KMS-11 (cell line): ENCODE measurements around the gene NOS1AP.

Experiments
- H2AFZ ChIP-seq: fragments of 200-600 bp; sonication (generic); 2 replicates; pipeline ENCODE4 v1.6.1; 2016; ENCODE audit warnings: antibody characterized with exemption, mixed run types, low read depth
- H3K27ac ChIP-seq: fragments of 200-600 bp; sonication (generic); 2 replicates; pipeline ENCODE4 v1.6.1; 2016; ENCODE audit warnings: mild to moderate bottlenecking, mixed run types
- H3K27me3 ChIP-seq: fragments of 200-600 bp; sonication (generic); 2 replicates; pipeline ENCODE4 v1.6.1; 2017; ENCODE audit warnings: mild to moderate bottlenecking, low read depth, mixed run types, moderate library complexity; ENCODE audit not compliant: insufficient read depth
- H3K36me3 ChIP-seq: fragments of 200-600 bp; sonication (generic); 2 replicates; pipeline ENCODE4 v1.6.1; 2017; ENCODE audit warnings: mild to moderate bottlenecking, mixed run types; ENCODE audit not compliant: insufficient read depth
- H3K4me1 ChIP-seq: fragments of 200-600 bp; sonication (generic); 2 replicates; pipeline ENCODE4 v1.6.1; 2016; ENCODE audit warnings: mild to moderate bottlenecking, low read depth, mixed run types; ENCODE audit not compliant: poor library complexity, severe bottlenecking
- H3K4me2 ChIP-seq: fragments of 200-600 bp; sonication (generic); 2 replicates; pipeline ENCODE4 v1.7.0; 2016; ENCODE audit warnings: mild to moderate bottlenecking, mixed run types
- H3K4me3 ChIP-seq: fragments of 200-600 bp; sonication (generic); IDR thresholded peaks from 2 replicates; pipeline ENCODE4 v1.6.1; 2017; ENCODE audit warnings: low read depth, low read length, mixed read lengths; ENCODE audit not compliant: insufficient read depth
- H3K79me2 ChIP-seq: fragments of 200-600 bp; sonication (generic); 2 replicates; pipeline ENCODE4 v1.6.1; 2016; ENCODE audit warnings: low read depth, mixed run types; ENCODE audit not compliant: insufficient read depth
- H3K9ac ChIP-seq: fragments of 200-600 bp; sonication (generic); 2 replicates; pipeline ENCODE4 v1.6.1; 2016; ENCODE audit warnings: mild to moderate bottlenecking, mixed run types
- H4K20me1 ChIP-seq: fragments of 200-600 bp; sonication (generic); 2 replicates; pipeline ENCODE4 v1.6.1; 2016; ENCODE audit warnings: mild to moderate bottlenecking, mixed run types; ENCODE audit not compliant: insufficient read depth
- CTCF ChIP-seq: fragments of 200-600 bp; sonication (generic); conservative IDR thresholded peaks from 2 replicates; pipeline ENCODE4 v1.6.1; 2017; ENCODE audit warnings: low read depth, mild to moderate bottlenecking, antibody characterized with exemption, low read length, moderate library complexity, mixed read lengths

Gene NOS1AP

DNA sequence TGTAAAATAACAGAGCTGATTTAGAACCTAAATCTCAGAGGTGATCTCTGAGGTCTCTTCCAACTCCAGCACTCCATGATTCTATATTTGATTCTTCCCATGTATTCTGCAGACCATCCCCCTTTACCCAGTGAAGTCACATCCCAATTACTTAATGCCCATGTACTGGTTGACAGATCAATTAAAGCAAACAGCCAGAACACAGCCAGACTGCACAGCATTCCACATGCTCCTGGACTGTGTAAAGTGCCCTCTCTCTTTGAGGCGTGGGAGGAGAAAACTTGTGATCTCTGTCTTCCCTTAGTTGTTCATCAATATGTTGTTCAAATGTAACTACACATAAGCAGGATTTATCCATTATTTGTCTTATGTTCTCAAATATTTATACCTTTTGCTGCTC, 18.1 kb downstream of the NOS1AP start:
- Histone ChIP-seq H3K4me1 (no peaks in the 10 kb centered on the region), H2AFZ (no peak overlapping the region), H3K36me3 (no peaks in the 10 kb centered on the region), H4K20me1 (no peaks in the 10 kb centered on the region), H3K27ac (no peak overlapping the region), H3K9ac (no peak overlapping the region), H3K27me3 (no peaks in the 10 kb centered on the region), H3K4me2 (no peak overlapping the region), H3K4me3 (no peak overlapping the region), H3K79me2 (no peaks in the 10 kb centered on the region)
- TF ChIP-seq CTCF, result no peak

DNA sequence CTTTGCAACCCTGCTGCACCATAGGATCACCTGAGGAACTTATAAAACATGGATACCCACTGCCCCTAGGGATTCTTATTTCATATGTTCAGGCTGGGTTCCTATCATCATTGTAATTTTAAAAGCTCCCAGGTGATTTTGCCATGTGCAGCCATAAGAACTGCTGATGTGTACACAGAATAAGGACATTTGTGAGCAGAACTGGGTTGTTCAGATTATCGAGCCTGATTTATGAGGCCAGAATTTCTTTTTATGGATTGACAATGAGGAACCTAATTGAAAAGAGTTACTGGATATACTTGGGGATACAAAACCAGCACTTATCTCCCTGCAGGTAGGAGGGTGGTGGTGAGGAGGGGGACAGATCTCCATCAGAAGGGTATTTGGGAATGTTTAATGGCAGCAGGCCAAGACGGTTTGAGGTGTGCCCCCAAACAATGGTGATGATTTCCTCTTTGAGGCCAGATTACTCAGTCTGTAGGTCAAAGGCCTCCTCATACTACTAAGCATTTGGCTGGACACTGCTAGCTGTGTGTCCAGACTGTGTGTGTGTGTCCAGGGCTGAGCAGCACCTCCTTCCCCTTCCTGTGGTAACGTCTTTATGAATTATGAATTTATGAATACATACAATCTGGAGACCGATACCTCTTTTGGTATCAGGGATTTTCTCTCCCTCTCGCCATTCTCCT, 18.9 kb downstream of the NOS1AP start:
- no peak for TF ChIP-seq CTCF
- Histone ChIP-seq H3K36me3 (no peaks in the 10 kb centered on the region), H2AFZ (no peak overlapping the region), H3K4me1 (no peaks in the 10 kb centered on the region), H3K4me3 (no peak overlapping the region), H4K20me1 (no peaks in the 10 kb centered on the region), H3K4me2 (no peak overlapping the region), H3K79me2 (no peaks in the 10 kb centered on the region), H3K27ac (no peak overlapping the region), H3K27me3 (no peaks in the 10 kb centered on the region), H3K9ac (no peak overlapping the region)

- no peak for TF ChIP-seq CTCF
- Histone ChIP-seq H3K9ac (no peak overlapping the region), H3K36me3 (no peaks in the 10 kb centered on the region), H3K4me3 (no peak overlapping the region), H3K27me3 (no peaks in the 10 kb centered on the region), H3K27ac (no peak overlapping the region), H3K79me2 (no peaks in the 10 kb centered on the region), H4K20me1 (no peaks in the 10 kb centered on the region), H3K4me1 (no peaks in the 10 kb centered on the region), H2AFZ (no peak overlapping the region), H3K4me2 (no peak overlapping the region)
Observed at GRCh38 chr1:162089748-162090147, 20.3 kb downstream of the NOS1AP start.

- H3K27me3 ChIP-seq, result no peaks in the 10 kb centered on the region
- H3K4me3 ChIP-seq, result no peak overlapping the region
- H3K9ac ChIP-seq, result no peak overlapping the region
- H4K20me1 ChIP-seq, result no peaks in the 10 kb centered on the region
- TF ChIP-seq CTCF, result no peak
- 0 out of 2 replicates have a peak overlapping the region, but pooled peaks have one; percentile 4 for H3K27ac ChIP-seq
- H2AFZ ChIP-seq, result no peak overlapping the region
- no peaks in the 10 kb centered on the region for H3K79me2 ChIP-seq
- no peaks in the 10 kb centered on the region for H3K36me3 ChIP-seq
- H3K4me1 ChIP-seq, result no peaks in the 10 kb centered on the region
- no peak overlapping the region for H3K4me2 ChIP-seq
Observed at GRCh38 chr1:162090378-162090777, 20.9 kb downstream of the NOS1AP start.
